Activated CD4-positive, CD25-positive, alpha-beta regulatory T cell treated with anti-CD3 and anti-CD28 coated beads, Interleukin-2, amount 50 U/mL, for 72 hours (primary cell): ENCODE results near the gene SOX13.

Experiments
- DNase-seq: peaks from one replicate; pipeline ENCODE4 v3.0.0; 2021

Gene SOX13

DNA sequence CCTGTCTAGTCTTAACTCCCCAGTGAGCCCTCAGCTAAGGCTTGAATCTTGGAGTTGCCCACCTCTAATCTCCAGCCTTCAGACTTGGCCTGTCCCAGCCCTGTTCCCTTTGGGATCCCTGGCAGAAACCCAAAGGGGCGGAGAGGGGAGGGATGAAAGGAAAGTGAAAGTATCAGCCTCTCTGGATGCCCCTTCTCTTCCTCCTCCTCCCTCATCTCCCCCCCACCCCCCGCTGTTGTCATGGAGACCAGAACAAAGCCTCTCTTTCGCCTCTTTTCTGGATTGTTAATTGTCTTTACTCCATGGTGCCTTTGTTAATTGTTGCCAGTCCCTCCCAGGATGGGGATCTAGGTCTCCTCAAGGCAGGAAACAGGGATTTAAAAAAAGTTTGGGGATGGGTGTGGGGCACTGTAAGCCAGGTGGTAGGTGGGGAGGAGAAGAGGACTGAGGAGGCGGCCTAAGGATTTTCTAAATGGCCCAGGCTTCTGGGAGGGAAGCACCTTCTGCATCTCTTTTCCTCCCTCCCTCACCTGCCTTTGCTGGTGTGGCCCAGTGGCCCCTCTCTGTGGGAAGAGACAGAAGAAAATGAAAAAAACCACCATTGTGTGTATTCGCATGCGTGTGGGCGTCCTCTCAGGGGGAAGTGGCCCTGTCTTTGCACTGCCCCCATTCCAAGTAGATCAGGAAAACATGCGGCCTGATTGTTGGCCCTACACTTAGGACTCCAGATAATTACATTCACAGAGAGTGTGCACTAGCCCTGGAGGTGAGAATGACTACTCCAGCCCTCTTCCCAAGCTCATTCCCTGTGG, 7.5 kb upstream of the SOX13 start:
- DNase-seq = no peak

DNA sequence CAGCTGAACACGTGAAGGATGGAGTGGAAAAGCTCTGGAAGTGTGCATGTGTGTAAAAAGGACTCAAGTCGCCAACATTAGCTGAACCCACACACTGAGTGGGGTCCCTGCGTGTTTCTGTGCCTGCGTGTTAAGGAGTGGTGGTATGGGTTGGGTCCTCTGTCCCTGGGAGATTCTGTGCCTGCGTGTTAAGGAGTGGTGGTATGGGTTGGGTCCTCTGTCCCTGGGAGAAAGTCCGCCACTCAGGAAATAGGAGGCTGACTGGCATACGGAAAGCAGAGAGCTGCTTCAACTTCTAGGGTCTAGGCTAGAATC, 7.0 kb upstream of the SOX13 start:
- no peak for DNase-seq

DNA sequence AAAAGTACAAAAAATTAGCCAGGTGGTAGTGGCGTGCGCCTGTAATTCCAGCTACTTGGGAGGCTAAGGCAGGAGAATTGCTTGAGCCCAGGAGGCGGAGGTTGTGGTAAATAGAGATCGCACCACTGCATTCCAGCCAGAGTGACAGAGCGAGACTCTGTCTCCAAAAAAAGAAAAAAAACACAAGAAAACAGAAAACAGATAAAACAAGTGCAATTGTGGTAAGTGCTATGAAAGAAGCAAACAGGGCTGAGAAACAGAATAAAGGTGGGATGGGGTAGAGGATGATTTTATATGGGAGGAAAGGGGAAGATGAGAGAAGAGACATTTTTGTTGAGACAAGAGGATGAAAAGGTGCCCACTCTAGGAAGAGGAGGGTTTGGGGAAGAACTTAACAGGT, 5.0 kb upstream of the SOX13 start:
- no peak for DNase-seq

- no peak for DNase-seq
Measured at GRCh38 chr1:204069887-204070286, 3.0 kb upstream of the SOX13 start.

- DNase-seq = no peak
Measured at GRCh38 chr1:204070895-204071294, 2.0 kb upstream of the SOX13 start.

GRCh38 chr1:204073837-204074273, 940 bp downstream of the SOX13 start:
- DNase-seq = no peak

DNA sequence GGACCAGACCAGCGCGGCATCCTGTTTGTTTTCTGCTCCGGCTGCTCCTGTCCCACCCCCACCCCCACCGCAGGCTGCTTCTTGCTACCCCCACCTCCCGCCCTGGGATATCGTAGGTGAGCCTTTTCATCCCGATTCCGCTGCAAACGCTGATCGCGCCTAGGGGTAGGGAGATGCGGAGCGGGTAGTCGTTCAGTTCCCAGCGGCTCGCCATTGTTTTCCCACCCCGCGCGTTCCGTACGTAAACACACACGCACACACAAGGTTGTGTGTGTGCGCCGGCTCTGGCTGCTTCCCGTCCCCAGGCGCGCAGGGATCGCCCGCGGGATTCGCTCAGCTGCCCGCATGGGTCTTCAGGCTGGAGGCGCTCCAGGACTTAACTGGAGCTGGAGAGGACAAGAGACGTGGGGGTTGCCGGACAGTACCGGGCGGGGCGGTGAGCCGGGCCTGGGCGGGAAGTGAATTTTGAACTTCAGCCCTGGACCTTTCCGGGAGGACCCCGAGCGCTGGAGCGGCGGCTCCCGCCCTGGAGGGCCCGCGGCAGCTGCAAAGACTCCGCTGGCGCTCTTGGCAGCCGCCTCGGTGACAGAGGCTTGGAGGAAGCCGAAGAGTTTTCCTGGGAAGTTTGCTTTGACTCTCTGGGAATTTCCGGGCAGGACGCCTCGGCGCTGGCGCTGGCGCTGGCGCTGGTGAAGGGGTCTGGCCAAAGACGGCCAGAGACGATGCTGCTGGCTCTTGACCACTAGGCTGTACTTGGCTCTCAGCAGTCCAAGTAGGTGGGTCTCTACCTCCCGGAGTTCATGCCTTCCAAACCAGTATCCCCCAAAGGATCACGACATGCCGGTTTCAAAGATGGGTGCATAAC, 1.6 kb downstream of the SOX13 start:
- DNase-seq = no peak

DNA sequence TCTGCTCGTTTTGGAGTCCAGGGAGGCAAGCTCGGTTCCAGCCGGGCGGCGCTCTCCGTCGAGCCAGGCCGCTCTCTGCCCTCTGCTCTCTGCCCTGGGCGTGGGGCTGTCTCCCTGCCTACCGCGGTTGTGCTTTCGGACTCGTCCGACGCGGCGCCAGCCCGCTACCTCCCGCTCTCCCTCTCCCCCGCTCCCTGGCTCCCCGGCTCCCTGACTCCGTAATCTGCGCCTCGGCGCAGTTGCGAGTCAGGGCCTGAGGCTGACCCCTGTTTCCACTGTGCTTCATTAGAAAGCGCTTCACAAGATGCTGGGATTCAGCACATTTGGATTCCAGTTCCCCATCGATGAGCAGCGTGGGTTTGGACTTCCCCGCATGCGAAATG, 2.2 kb downstream of the SOX13 start:
- DNase-seq = no peak

DNA sequence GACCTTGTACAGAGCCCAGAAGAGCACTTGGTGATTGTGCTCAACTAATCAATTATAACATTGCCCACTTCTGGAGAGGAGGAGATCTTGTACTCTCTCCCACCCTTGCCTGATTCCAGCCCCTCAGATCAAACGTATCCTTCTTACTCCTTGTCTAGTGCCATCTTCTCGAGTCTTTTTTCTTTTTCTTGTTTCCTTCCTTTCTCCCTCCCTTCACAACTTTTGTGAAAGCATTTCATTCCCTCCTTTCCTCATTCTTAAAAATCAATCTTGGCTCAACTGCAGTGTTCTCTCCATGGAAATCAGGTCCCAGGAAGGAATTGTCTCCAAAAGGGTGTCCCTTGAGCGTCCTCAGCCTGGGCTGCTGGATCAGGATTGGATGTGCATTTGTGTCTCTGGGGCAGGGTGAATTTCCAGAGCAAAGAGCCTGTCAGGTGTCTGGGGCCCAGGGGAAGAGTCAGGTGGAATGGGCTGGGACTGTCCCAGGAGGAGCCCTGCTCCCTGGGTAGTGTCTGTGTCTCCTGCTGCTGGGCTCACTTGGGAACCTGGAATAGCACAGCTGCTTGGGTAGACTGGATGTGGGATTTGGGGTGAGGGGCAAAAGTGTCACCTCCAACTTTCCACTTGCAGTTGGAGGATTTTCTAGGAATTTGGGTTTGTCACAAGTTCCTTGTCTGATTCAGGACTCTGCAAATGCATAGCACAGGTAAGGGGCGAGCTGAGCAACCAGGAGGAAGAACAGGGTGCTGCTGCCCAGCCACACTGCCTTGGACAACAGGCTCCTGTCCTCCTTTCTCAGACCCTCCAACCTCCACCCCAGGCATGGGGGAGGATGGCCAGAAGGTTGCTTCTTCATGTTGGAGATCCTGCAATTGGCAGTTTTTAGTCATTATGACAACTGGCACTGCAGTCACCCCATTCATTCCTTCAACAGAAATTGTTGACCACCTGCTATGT, 3.3 kb downstream of the SOX13 start:
- DNase-seq = no peak

DNA sequence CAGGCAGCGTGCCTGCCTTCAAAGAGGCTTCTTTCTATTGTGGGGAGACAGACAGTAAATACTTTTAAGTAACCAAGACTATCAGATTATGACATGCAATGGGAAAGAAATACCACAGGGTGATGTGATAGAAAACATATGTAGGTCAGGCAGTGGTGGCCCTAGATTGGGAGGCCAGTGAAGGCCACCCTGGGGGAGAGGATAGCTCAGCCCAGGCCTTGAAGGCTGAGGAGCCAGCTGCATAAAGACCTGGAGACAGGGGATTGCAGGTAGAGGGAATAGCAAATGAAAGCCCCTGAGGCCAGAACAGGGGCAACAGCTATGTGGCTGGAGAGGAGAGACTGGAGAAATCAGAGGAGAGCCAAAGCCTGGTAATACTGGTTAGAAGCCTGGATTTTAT, 4.0 kb downstream of the SOX13 start:
- DNase-seq = no peak

GRCh38 chr1:204077979-204078696, 5.2 kb downstream of the SOX13 start:
- no peak for DNase-seq

DNA sequence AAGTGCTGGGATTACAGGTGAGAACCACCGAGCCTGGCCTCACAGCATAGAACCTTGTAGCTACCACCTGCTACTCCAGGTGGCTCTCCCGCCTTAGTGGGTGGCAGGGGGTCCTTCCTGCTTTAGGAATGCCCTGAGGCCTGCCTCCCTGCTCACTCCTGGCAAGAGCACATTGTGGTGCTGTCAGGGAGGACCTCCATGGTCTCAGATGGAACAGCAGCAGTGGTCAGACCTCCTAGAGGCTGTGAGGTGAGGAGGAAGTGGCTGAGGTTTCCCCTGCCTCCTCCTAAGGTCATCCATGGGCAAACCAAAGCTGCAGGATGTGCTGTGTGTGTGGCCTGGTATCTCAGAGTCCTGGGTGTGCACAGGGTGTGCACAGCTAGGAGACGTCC, 6.7 kb downstream of the SOX13 start:
- DNase-seq = no peak

GRCh38 chr1:204080163-204080903, 7.4 kb downstream of the SOX13 start:
- DNase-seq = no peak

DNA sequence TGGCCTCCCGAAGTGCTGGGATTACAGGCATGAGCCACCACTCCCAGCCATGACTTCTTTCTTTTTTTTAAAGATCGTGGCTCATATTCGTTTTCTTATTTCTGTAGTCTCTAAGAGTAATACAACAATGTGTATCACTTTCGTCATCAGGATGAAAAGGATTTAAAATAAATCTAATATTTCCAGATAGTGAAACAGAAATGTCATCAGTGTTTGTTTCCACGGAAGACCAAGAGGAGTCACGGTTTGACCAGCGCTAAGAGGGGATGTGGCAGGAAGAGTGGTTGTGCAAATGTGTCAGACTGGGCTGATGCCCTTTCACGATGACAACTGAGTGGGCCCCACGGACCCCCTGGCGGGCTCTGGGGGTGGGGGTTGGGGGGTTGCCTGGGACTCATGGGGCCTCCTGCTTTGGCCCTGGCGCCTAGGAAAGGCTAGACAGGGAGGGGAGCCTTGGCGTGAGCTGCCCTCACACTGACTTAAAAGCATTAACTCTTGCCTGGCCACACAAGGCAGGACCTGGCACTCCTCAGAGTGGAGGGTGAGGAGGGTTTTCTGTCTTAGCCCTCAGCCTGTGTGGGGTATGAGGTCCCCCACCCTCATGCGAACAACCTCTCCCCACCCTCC, 8.4 kb downstream of the SOX13 start:
- DNase-seq = no peak

- no peak for DNase-seq
Measured at GRCh38 chr1:204081791-204082513, 9.0 kb downstream of the SOX13 start.

GRCh38 chr1:204083491-204083890, 10.6 kb downstream of the SOX13 start:
- DNase-seq = no peak

- no peak for DNase-seq
Measured at GRCh38 chr1:204084247-204084772, 11.4 kb downstream of the SOX13 start.

GRCh38 chr1:204085876-204086275, 13.0 kb downstream of the SOX13 start:
- DNase-seq = no peak

- no peak for DNase-seq
Measured at GRCh38 chr1:204087181-204087892, 14.4 kb downstream of the SOX13 start.
